ENCODE measurements around the gene C11orf97. TPM values are rescaled to one million over a fixed set of nuclear protein-coding genes. Genes with fewer than 3 reads are reported as not detected.
A peak's percentile ranks its signal among the peaks of the same experiment; 100 is the strongest.

C11orf97 gene
- total RNA-seq, 1 donor from 2014 or later: not detected

DNA sequence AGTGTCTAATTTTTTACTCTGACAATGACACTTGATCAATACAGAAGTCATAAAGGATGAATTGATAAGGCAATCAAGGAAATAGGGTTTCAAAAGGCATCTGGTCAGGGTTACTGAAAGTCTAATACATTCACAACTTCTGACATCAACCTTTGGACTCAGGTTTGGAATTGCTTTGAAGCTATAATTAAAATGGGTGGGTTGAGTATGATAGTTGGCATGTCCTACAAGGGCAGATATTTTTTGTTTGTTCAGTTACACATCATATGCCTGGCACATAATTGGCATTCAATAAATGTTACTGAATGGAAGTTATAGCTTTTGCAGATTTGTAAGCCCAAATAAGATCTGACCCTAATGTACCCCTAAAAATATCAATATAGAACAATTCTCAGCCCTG, 24.1 kb downstream of the C11orf97 start:
- Histone ChIP-seq H3K9me3 (no peaks in the 10 kb centered on the region), H3K4me3 (no peak overlapping the region), H3K36me3 (no peaks in the 10 kb centered on the region), H3K4me1 (peaks cover 4% of the 10 kb centered on the region), H3K27ac (no peak overlapping the region), H3K27me3 (peaks cover 3% of the 10 kb centered on the region)
- TF ChIP-seq, protein P1, sequence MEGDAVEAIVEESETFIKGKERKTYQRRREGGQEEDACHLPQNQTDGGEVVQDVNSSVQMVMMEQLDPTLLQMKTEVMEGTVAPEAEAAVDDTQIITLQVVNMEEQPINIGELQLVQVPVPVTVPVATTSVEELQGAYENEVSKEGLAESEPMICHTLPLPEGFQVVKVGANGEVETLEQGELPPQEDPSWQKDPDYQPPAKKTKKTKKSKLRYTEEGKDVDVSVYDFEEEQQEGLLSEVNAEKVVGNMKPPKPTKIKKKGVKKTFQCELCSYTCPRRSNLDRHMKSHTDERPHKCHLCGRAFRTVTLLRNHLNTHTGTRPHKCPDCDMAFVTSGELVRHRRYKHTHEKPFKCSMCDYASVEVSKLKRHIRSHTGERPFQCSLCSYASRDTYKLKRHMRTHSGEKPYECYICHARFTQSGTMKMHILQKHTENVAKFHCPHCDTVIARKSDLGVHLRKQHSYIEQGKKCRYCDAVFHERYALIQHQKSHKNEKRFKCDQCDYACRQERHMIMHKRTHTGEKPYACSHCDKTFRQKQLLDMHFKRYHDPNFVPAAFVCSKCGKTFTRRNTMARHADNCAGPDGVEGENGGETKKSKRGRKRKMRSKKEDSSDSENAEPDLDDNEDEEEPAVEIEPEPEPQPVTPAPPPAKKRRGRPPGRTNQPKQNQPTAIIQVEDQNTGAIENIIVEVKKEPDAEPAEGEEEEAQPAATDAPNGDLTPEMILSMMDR (IDR thresholded peaks at IDR 0.05): no peak
- ATAC-seq: no peak
- intact Hi-C loops (cut with DNase I): no loop called here
- no peak for DNase-seq

DNA sequence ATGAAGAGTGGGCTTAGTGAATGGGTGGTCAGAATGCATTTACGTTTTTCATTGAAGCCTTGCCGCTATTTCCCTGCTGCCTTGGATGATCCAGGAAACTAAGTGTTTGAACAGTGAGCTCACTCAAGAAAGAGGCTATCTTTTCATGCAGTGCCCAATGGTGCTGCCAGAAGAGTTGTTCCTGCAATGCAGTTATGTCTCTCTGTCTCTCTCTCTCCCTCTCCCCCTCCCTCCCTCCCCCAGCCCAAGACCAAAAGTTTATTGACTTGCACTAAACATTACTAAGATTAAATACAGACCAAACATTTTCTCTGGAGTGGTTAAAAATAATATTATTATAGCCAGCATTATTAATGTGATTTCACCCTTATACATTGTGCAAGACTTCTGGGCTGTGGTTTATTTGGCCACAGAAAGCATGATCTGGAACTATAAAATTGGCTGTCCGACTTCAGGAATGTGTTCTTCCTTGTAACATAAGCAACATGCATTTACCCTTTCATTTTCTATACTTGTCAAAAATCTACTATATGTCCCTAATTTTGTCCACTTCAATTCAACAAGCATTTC, 24.9 kb downstream of the C11orf97 start:
- H3K4me1 ChIP-seq: peaks cover 4% of the 10 kb centered on the region
- H3K9me3 ChIP-seq: no peaks in the 10 kb centered on the region
- H3K36me3 ChIP-seq: no peaks in the 10 kb centered on the region
- TF ChIP-seq, protein P1 (IDR thresholded peaks at IDR 0.05): no peak
- ATAC-seq: peak; percentile 44
- H3K27me3 ChIP-seq: peaks cover 3% of the 10 kb centered on the region
- no peak for DNase-seq
- H3K4me3 ChIP-seq: no peak overlapping the region
- no peak overlapping the region for H3K27ac ChIP-seq
- intact Hi-C loops (cut with DNase I): no loop called here

DNA sequence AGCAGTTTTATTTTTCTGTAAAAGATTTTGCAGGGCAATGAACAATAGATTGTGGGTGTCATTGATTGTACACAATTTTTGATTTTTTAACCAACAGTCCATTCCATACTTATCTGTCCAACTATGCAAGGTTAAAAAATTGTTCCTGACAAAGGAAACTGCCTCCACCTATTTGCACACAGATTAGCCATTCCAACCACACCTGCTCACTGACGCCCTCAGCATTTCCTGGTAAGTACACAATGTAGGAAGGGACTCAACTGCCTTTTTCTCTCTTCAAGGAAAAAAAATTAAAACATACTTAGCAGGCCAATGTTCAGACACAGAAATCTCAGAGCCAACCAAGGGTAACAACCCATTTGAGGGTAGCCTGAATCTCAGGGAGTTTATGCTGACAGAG, 27.2 kb downstream of the C11orf97 start:
- no peaks in the 10 kb centered on the region for H3K27me3 ChIP-seq
- no peaks in the 10 kb centered on the region for H3K9me3 ChIP-seq
- no peaks in the 10 kb centered on the region for H3K36me3 ChIP-seq
- H3K4me3 ChIP-seq: no peak overlapping the region
- intact Hi-C loops (cut with DNase I): no loop called here
- H3K4me1 ChIP-seq: peaks cover 5% of the 10 kb centered on the region
- TF ChIP-seq, protein P1 (IDR thresholded peaks at IDR 0.05): no peak
- DNase-seq: no peak
- ATAC-seq: no peak
- no peak overlapping the region for H3K27ac ChIP-seq

DNA sequence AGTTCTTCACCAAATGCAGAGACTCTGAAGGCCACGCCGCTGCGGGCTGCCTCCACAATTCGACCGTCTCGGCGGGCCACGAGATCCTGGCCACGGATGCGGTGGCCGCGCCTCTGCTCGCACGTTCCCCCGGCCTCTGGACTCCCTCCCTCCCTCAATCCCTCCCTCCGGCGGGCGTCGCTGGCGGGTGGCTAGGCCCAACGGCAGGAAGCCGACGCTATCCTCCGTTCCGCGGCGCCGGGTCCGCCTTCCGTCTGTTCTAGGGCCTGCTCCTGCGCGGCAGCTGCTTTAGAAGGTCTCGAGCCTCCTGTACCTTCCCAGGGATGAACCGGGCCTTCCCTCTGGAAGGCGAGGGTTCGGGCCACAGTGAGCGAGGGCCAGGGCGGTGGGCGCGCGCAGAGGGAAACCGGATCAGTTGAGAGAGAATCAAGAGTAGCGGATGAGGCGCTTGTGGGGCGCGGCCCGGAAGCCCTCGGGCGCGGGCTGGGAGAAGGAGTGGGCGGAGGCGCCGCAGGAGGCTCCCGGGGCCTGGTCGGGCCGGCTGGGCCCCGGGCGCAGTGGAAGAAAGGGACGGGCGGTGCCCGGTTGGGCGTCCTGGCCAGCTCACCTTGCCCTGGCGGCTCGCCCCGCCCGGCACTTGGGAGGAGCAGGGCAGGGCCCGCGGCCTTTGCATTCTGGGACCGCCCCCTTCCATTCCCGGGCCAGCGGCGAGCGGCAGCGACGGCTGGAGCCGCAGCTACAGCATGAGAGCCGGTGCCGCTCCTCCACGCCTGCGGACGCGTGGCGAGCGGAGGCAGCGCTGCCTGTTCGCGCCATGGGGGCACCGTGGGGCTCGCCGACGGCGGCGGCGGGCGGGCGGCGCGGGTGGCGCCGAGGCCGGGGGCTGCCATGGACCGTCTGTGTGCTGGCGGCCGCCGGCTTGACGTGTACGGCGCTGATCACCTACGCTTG, 31.7 kb downstream of the C11orf97 start, which contains the start of gene FUT4:
FUT4 (plus strand) TSS at position 227 of the 951 bp plus-strand sequence; CDS start at position 440, 213 bp downstream.
- peaks cover 32% of the 10 kb centered on the region for H3K4me1 ChIP-seq
- peak; percentile 96 for DNase-seq
- H3K27ac ChIP-seq: peak within 1 kb of the TSS; percentile 99
- no peaks in the 10 kb centered on the region for H3K27me3 ChIP-seq
- TF ChIP-seq, protein P1 (IDR thresholded peaks at IDR 0.05): no peak
- intact Hi-C loops (cut with DNase I): no loop called here
- H3K36me3 ChIP-seq: no peaks in the 10 kb centered on the region
- peak; percentile 95 for ATAC-seq
- H3K4me3 ChIP-seq: peak within 1 kb of the TSS; percentile 75
- H3K9me3 ChIP-seq: no peaks in the 10 kb centered on the region

DNA sequence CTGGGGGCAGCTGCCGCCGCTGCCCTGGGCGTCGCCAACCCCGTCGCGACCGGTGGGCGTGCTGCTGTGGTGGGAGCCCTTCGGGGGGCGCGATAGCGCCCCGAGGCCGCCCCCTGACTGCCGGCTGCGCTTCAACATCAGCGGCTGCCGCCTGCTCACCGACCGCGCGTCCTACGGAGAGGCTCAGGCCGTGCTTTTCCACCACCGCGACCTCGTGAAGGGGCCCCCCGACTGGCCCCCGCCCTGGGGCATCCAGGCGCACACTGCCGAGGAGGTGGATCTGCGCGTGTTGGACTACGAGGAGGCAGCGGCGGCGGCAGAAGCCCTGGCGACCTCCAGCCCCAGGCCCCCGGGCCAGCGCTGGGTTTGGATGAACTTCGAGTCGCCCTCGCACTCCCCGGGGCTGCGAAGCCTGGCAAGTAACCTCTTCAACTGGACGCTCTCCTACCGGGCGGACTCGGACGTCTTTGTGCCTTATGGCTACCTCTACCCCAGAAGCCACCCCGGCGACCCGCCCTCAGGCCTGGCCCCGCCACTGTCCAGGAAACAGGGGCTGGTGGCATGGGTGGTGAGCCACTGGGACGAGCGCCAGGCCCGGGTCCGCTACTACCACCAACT, 32.5 kb downstream of the C11orf97 start:
- TF ChIP-seq, protein P1 (IDR thresholded peaks at IDR 0.05): no peak
- ATAC-seq: peak; percentile 2
- Histone ChIP-seq H3K36me3 (no peaks in the 10 kb centered on the region), H3K9me3 (no peaks in the 10 kb centered on the region), H3K27ac (peak overlapping the region; percentile 99), H3K27me3 (no peaks in the 10 kb centered on the region), H3K4me3 (peak overlapping the region; percentile 75), H3K4me1 (peaks cover 37% of the 10 kb centered on the region)
- DNase-seq: peak; percentile 70
- intact Hi-C loops (cut with DNase I): no loop called here

Data from upper lobe of right lung (tissue), 1 donor.